Measurements from ENCODE around the gene CAMTA1. TPM values are rescaled to one million over a fixed set of nuclear protein-coding genes. Genes with fewer than 3 reads are reported as not detected.

CAMTA1 gene
- total and polyA plus RNA-seq, 2 experiments from 2014 or later = 213 to 341 TPM

DNA sequence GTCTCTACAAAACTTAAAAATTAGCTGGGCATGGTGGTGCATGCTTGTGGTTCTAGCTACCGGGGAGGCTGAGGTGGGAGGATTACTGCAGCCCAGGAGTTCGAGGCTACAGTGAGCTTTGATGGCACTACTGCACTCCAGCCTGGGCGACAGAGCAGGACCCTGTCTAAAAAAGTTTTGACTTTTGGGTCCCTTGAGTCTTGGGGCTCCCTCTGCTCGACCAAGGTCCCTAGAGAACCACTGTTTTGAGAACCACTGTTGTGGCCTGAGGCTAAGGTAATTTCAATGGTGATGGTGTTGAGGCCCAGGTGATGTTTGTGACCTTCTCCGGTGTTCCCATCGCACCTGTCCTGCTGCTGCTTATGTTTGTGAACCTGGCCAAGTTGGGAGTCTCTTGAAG is 3.1 kb upstream of the CAMTA1 start:
- Histone ChIP-seq H3K36me3 (no peaks in the 10 kb centered on the region), H3K27ac (no peak overlapping the region), H3K27me3 (no peaks in the 10 kb centered on the region), H3K9me3 (ENCODE audit: low read depth) (no peaks in the 10 kb centered on the region), H3K4me3 (no peak overlapping the region), H3K4me1 (ENCODE audit: low read depth) (peaks cover 15% of the 10 kb centered on the region)
- DNase-seq (ENCODE audit: low read depth in 1 of 2, low spot score in 1 of 2) = no peak
- TF ChIP-seq CTCF (IDR thresholded peaks at IDR 0.05; ENCODE audit: low read depth, low read length) = no peak

DNA sequence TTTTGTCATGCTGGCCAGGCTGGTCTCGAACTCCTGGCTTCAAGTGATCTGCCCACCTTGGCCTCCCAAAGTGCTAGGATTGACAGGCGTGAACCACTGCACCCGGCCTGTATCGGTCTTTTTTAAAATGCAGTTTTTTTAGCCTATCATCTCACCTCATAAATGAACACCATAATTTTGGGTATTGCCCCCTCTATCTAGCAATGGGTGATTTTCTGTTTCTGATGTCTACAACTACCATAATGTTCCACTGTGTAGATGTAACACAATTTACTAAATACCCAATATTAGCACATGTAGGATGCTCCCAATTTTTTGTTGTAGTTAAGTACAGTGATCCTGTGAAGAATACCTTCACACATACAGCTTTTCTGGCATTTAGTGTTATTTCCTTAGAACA is 2.0 kb upstream of the CAMTA1 start:
- Histone ChIP-seq H3K27ac (peak overlapping the region; percentile 99), H3K4me3 (peak overlapping the region; percentile 68), H3K27me3 (no peaks in the 10 kb centered on the region), H3K4me1 (ENCODE audit: low read depth) (peaks cover 26% of the 10 kb centered on the region), H3K36me3 (no peaks in the 10 kb centered on the region), H3K9me3 (ENCODE audit: low read depth) (no peaks in the 10 kb centered on the region)
- DNase-seq (ENCODE audit: low read depth in 1 of 2, low spot score in 1 of 2) = no peak
- no peak for TF ChIP-seq CTCF (IDR thresholded peaks at IDR 0.05; ENCODE audit: low read depth, low read length)

DNA sequence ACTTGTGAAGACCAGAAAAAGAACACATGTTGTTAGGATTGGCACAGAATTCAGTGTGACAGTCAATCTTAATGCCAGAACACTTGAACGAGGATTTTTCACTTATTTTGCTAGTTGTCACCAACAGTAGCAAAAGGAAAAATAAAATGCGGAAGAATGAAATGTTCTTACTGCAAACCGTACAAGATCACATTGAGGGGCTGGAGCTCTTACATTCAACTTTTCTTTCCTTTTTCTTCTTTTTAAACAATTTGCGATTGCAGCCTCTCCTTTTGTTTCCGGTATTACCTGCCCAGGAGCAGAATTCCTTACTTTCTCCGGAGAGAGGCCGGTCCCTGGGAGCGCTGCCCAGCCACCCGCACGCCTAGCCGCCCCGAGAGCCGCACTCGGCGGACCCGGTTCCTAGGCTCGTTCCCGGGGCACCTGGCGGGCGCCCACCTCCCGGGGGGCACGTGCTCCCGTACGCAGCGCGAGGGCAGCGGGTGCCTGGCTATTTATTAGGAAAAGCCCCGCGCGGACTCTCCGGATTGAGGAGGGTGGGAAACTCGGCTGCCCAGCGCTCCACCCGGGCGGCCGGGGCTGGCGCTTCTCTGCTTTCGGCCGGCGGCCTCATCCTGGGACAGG is 1.2 kb upstream of the CAMTA1 start:
- Histone ChIP-seq H3K36me3 (no peaks in the 10 kb centered on the region), H3K9me3 (ENCODE audit: low read depth) (no peaks in the 10 kb centered on the region), H3K4me3 (peak overlapping the region; percentile 68), H3K27me3 (no peaks in the 10 kb centered on the region), H3K4me1 (ENCODE audit: low read depth) (peaks cover 34% of the 10 kb centered on the region), H3K27ac (peak overlapping the region; percentile 99)
- TF ChIP-seq CTCF (IDR thresholded peaks at IDR 0.05; ENCODE audit: low read depth, low read length) = no peak
- peak in 1 of 2 donors; percentile 22 for DNase-seq (ENCODE audit: low read depth in 1 of 2, low spot score in 1 of 2)

DNA sequence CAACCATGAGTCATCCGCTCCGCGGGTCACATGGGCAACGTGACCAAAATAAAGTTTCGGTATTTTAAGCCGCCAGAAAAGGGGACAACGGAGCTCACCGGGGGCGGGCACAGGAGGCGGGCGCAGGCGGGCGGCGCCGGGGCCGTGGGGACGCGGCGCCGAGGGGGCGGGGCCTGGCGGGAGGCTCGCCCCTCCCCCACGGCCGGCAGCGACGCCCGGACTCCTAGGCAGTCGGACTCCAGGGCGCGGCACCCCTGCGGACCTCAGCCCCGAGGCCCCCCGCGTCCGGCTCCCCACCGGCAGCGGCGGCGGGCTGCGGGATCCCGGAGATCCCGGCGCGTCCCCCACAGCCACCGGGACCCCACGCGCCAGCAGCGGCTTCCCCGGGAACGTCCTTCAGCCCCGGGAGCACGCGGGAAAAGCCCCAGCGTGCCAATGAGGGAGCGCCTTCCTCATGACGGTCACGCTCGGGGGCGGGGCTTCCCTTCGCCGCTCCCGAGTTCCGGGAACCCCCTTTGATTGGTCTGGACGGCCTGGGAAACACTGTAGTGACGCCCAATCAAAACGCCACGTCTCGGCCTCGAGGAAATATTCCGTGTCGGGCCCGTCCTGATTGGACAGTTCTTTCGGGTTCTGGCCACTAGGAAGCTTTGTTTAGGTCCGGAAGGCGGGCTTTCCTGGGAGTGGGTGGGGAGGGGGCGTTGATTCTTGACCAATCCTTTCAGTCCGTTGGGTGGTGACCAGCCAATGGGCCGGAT is 515 bp upstream of the CAMTA1 start:
- Histone ChIP-seq H3K4me3 (peak overlapping the region; percentile 68), H3K27me3 (no peaks in the 10 kb centered on the region), H3K27ac (peak overlapping the region; percentile 99), H3K9me3 (ENCODE audit: low read depth) (no peaks in the 10 kb centered on the region), H3K4me1 (ENCODE audit: low read depth) (peaks cover 39% of the 10 kb centered on the region), H3K36me3 (no peaks in the 10 kb centered on the region)
- TF ChIP-seq CTCF (IDR thresholded peaks at IDR 0.05; ENCODE audit: low read depth, low read length) = no peak
- peak; percentile 100 for DNase-seq (ENCODE audit: low read depth in 1 of 2, low spot score in 1 of 2)

DNA sequence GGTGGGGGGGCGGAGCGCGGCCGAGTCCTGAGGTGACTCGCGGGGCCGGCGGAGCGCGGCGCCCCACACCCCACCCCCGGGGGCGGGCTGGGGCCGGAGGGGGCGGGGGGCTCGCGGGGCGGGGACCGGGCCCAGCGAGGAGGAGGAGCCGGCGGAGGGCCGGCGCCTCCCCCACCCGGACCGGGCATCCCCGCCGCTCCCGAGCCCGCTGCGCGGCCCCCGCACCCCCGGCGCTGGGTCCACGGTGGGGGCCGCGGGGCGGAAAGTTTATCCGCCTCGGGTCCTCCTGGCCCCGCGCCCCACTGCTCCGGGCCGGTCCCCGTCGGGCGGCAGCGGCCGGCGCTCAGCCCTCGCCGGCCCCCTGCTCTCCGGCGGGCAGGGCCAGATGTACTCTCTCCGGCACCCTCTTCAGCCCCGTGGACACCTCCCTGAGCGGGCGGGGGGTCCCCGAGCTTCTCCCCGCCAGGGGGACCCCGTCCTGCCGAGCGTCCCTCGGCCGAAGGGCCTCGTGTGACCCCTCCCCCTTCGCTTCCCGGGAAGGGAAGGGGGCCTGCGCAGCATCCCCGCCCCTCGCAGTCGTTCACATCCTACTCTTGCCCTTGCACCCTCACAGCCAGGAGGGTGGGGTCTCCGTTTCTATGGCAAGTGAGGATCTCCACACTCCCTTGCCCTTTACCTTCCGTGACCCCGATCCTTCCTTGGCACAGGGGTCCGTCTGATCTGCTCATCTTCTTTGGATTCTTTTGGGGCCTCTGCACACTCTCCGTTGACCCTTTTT is 663 bp downstream of the CAMTA1 start:
- Histone ChIP-seq H3K36me3 (no peaks in the 10 kb centered on the region), H3K9me3 (ENCODE audit: low read depth) (no peaks in the 10 kb centered on the region), H3K27me3 (no peaks in the 10 kb centered on the region), H3K27ac (peak overlapping the region; percentile 94), H3K4me3 (peak overlapping the region; percentile 99), H3K4me1 (ENCODE audit: low read depth) (peaks cover 49% of the 10 kb centered on the region)
- no peak for TF ChIP-seq CTCF (IDR thresholded peaks at IDR 0.05; ENCODE audit: low read depth, low read length)
- peak; percentile 35 to 73 for DNase-seq (ENCODE audit: low read depth in 1 of 2, low spot score in 1 of 2)

Data from cardiac muscle cell (in vitro differentiated cells and primary cell).